Measurements from ENCODE around the gene FIBP. TPM values are rescaled to one million over a fixed set of nuclear protein-coding genes. Genes with fewer than 3 reads are reported as not detected.

The FIBP gene
- total RNA-seq, 1 experiment from 2014 or later = 105 TPM

DNA sequence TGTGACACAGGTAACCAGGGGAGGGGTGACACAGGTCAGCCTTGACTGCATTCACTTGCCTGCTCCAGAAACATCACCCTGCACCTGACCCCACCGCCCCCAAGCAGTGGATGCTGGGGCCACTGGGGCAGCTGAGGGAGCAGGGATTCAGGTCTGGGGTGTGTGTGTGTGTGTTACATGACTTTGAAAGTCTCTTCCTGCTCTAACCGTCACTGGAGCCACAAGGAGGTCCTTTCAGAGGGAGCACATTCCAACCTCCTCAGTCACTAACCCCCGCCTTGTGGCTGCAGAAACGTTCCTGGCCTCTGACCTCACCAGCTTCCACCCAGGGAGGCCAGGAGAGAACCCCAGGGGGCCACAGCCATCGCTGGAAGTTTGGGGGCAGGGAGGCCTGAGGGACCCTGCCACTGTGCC lies 14.8 kb upstream of the FIBP start:
- Histone ChIP-seq H3F3A (ENCODE audit: insufficient read depth, low read depth) (peaks cover 58% of the 10 kb centered on the region), H2AFZ (0 out of 2 replicates have a peak overlapping the region, but pooled peaks have one; percentile 5), H4K20me1 (ENCODE audit: insufficient read depth) (peaks cover 10% of the 10 kb centered on the region), H3K79me2 (ENCODE audit: low read depth) (peaks cover 28% of the 10 kb centered on the region), H3K4me2 (peak overlapping the region; percentile 74), H3K36me3 (ENCODE audit: low read depth) (peaks cover 10% of the 10 kb centered on the region; the same call in 1 of the 2 replicates), H3K9me3 (ENCODE audit: insufficient read depth, low read depth) (no peaks in the 10 kb centered on the region), H3K4me3 (no peak overlapping the region; the same call in 1 of the 2 replicates), H3K27me3 (ENCODE audit: insufficient read depth, low read depth) (no peaks in the 10 kb centered on the region), H3K9me2 (ENCODE audit: insufficient read depth) (no peaks in the 10 kb centered on the region), H3K4me1 (replicated peaks; ENCODE audit: insufficient read depth) (peaks cover 66% of the 10 kb centered on the region), H3K27ac (peak overlapping the region; percentile 76)
- peak; percentile 91 to 95 for DNase-seq
- ChIA-PET POLR2A (ENCODE audit: unreplicated experiment) (interaction anchor here (0.5 to 1.0 kb wide), 5 partner anchors 9 to 477 kb away, joined by 3 to 7 read pairs (median 4); partner anchors contain the start of gene MALAT1), CTCF (interaction anchor here (0.6 to 1.4 kb wide), 3 partner anchors 9 to 71 kb away, joined by 3 to 11 read pairs (median 3); no protein-coding TSS in a partner anchor)
- intact Hi-C loops (cut with micrococcal nuclease; ENCODE audit: unreplicated experiment) = loop anchor here (1.0 kb wide), 1 partner anchor 12 kb away; no protein-coding TSS in a partner anchor
- no peak for TF ChIP-seq EZH2 (IDR thresholded peaks at IDR 0.05; ENCODE audit: low read depth)
- TF ChIP-seq, protein P1, sequence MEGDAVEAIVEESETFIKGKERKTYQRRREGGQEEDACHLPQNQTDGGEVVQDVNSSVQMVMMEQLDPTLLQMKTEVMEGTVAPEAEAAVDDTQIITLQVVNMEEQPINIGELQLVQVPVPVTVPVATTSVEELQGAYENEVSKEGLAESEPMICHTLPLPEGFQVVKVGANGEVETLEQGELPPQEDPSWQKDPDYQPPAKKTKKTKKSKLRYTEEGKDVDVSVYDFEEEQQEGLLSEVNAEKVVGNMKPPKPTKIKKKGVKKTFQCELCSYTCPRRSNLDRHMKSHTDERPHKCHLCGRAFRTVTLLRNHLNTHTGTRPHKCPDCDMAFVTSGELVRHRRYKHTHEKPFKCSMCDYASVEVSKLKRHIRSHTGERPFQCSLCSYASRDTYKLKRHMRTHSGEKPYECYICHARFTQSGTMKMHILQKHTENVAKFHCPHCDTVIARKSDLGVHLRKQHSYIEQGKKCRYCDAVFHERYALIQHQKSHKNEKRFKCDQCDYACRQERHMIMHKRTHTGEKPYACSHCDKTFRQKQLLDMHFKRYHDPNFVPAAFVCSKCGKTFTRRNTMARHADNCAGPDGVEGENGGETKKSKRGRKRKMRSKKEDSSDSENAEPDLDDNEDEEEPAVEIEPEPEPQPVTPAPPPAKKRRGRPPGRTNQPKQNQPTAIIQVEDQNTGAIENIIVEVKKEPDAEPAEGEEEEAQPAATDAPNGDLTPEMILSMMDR (conservative IDR thresholded peaks at IDR 0.05) = no peak
- BruUV-seq (replicated peaks) = no TSS peak

DNA sequence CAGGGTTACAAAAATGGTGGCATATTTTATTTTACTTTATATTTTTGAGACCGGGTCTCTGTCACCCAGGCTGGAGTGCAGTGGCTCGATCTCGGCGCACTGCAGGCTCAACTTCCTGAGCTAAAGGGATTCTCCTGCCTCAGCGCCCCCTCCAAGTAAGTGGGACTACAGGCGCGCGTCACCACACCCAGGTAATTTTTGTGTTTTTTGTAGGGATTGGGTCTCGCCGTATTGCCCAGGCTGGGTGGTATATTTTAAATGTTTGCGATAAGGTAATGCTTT lies 12.6 kb upstream of the FIBP start:
- Histone ChIP-seq H3K36me3 (ENCODE audit: low read depth) (peaks cover 25% of the 10 kb centered on the region), H3K27me3 (ENCODE audit: insufficient read depth, low read depth) (no peaks in the 10 kb centered on the region), H3K27ac (peak overlapping the region; percentile 76), H2AFZ (no peak overlapping the region), H3K79me2 (ENCODE audit: low read depth) (peaks cover 50% of the 10 kb centered on the region), H3K9me3 (ENCODE audit: insufficient read depth, low read depth) (no peaks in the 10 kb centered on the region), H3K9me2 (ENCODE audit: insufficient read depth) (no peaks in the 10 kb centered on the region), H3K4me1 (replicated peaks; ENCODE audit: insufficient read depth) (peaks cover 70% of the 10 kb centered on the region), H3F3A (ENCODE audit: insufficient read depth, low read depth) (peaks cover 67% of the 10 kb centered on the region), H4K20me1 (ENCODE audit: insufficient read depth) (peaks cover 30% of the 10 kb centered on the region), H3K4me2 (peak overlapping the region; percentile 74), H3K4me3 (peak overlapping the region; percentile 45; the same call in 1 of the 2 replicates)
- POLR2A ChIA-PET (ENCODE audit: unreplicated experiment) = interaction anchor here (0.5 to 1.6 kb wide), 14 partner anchors 8 to 1560 kb away, joined by 3 to 19 read pairs (median 5); partner anchors contain the start of genes BANF1, CCDC85B and FIBP
- no peak for DNase-seq
- TF ChIP-seq, protein P1 (conservative IDR thresholded peaks at IDR 0.05) = no peak
- no peak for TF ChIP-seq EZH2 (IDR thresholded peaks at IDR 0.05; ENCODE audit: low read depth)
- CTCF ChIA-PET = interaction anchor here (0.5 to 0.6 kb wide), 3 partner anchors 70 to 138 kb away, joined by 3 to 14 read pairs (median 6); no protein-coding TSS in a partner anchor
- BruUV-seq (replicated peaks) = TSS peak; percentile 62
- intact Hi-C loops (cut with micrococcal nuclease; ENCODE audit: unreplicated experiment) = no loop called here

DNA sequence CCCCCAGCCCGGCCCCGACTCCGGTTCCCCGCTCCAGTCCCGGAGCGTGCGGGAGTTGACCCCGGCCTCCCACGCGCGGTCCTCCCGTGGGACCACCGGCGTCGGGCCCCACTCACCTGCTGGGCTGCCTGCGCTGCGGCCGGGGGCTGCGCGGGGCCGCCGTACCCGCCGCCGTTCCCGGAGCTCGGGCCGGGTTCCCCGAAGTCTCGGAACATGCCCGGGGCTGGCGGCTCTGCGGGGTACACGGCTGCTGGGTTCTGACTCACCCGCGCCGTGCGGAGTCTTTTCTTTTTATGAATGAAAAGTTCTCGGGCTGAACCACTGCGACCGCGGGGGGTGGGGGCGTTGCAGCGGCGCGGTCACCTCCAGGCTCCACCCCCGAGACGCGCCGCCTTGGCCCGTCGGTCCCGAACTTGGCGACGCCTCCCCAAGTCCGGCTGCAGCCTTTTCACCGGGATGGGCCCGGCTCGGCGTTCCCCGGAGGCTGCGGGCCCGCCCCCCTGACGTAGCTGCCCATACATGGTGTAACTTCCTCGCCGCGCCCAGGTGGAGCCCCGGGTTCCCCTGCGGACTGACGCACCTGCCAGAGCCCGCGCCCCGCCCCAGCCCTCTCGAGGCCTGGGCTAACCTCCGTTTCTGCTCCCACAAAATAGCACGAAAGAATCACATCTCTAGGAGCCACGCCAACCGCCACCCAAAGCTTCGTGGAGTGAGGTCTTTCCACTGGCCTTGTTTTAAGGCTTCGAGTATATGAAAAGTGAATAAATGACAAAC lies 12.0 kb upstream of the FIBP start, which contains the start of gene FOSL1:
TSS of gene FOSL1 (minus strand) at position 264 of the 774 bp plus-strand sequence. CDS start at position 215, 49 bp downstream.
- H3K9me2 ChIP-seq (ENCODE audit: insufficient read depth) = no peaks in the 10 kb centered on the region
- H3F3A ChIP-seq (ENCODE audit: insufficient read depth, low read depth) = peaks cover 73% of the 10 kb centered on the region
- H3K4me3 ChIP-seq = peak within 1 kb of the TSS; percentile 96
- no TSS peak for BruUV-seq (replicated peaks)
- ChIA-PET CTCF (interaction anchor here (0.5 to 0.6 kb wide), 2 partner anchors 71 to 138 kb away, joined by 3 to 6 read pairs; no protein-coding TSS in a partner anchor), POLR2A (ENCODE audit: unreplicated experiment) (interaction anchor here (0.5 to 1.6 kb wide), 15 partner anchors 9 to 1561 kb away, joined by 3 to 19 read pairs (median 5); partner anchors contain the start of genes BANF1, CCDC85B and FIBP)
- peak; percentile 97 to 100 for DNase-seq
- TF ChIP-seq, protein P1 (conservative IDR thresholded peaks at IDR 0.05) = no peak
- no peak for TF ChIP-seq EZH2 (IDR thresholded peaks at IDR 0.05; ENCODE audit: low read depth)
- H2AFZ ChIP-seq = peak within 1 kb of the TSS; percentile 29; the same call in 1 of the 2 replicates
- H3K27me3 ChIP-seq (ENCODE audit: insufficient read depth, low read depth) = no peaks in the 10 kb centered on the region
- intact Hi-C loops (cut with micrococcal nuclease; ENCODE audit: unreplicated experiment) = no loop called here
- H3K79me2 ChIP-seq (ENCODE audit: low read depth) = peaks cover 56% of the 10 kb centered on the region
- peaks cover 27% of the 10 kb centered on the region for H3K36me3 ChIP-seq (ENCODE audit: low read depth)
- peak within 1 kb of the TSS; percentile 91 for H3K4me2 ChIP-seq
- peaks cover 71% of the 10 kb centered on the region for H3K4me1 ChIP-seq (replicated peaks; ENCODE audit: insufficient read depth)
- no peaks in the 10 kb centered on the region for H3K9me3 ChIP-seq (ENCODE audit: insufficient read depth, low read depth)
- peak within 1 kb of the TSS; percentile 95 for H3K27ac ChIP-seq
- peaks cover 35% of the 10 kb centered on the region for H4K20me1 ChIP-seq (ENCODE audit: insufficient read depth)

Measured in PC-9 (cell line).